Measurements from ENCODE around the gene VIM. TPM values are rescaled to one million over a fixed set of nuclear protein-coding genes. Genes with fewer than 3 reads are reported as not detected.

VIM gene
- total RNA-seq, 1 experiment from 2014 or later = 50.4 TPM

DNA sequence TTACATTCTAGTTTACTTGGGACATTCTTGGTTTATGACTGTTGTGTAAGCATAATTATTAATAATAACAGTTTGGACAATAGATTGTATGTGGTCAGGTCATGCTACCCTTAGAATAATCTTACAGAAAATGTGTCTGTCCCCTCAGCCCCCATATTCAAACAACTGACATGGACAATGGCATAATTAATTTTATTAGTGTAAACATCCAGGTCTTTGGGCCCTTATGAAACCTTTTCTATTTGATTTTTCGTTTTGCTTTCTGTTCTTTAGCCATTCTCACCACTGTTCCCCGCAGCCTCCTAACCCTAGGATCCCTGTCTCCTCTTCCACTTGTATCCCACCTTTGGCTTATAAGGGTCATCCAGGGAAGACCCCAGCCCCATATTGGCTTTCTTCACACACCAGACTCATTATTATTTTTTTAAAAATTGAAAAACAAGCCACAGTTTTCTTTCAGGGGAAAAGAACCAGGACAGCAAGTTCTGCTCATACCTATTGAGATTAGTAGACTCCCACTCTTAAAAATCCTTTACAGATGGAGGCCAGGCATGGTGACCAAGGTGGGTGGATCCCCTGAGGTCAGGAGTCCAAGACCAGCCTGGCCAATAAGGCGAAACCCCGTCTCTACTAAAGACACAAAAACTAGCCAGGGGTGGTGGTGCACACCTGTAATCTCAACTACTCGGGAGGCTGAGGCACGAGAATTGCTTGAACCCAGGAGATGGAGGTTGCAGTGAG lies 11.5 kb downstream of the VIM start:
- Histone ChIP-seq H3K4me3 (ENCODE audit: low read depth, low read length) (no peak overlapping the region), H3K36me3 (ENCODE audit: control insufficient read depth, insufficient read depth, low read length) (no peaks in the 10 kb centered on the region), H3K27me3 (replicated peaks; ENCODE audit: control insufficient read depth, insufficient read depth, low read length) (no peaks in the 10 kb centered on the region), H3K4me1 (no peaks in the 10 kb centered on the region), H3K9me3 (no peaks in the 10 kb centered on the region)
- TF ChIP-seq, protein P1, sequence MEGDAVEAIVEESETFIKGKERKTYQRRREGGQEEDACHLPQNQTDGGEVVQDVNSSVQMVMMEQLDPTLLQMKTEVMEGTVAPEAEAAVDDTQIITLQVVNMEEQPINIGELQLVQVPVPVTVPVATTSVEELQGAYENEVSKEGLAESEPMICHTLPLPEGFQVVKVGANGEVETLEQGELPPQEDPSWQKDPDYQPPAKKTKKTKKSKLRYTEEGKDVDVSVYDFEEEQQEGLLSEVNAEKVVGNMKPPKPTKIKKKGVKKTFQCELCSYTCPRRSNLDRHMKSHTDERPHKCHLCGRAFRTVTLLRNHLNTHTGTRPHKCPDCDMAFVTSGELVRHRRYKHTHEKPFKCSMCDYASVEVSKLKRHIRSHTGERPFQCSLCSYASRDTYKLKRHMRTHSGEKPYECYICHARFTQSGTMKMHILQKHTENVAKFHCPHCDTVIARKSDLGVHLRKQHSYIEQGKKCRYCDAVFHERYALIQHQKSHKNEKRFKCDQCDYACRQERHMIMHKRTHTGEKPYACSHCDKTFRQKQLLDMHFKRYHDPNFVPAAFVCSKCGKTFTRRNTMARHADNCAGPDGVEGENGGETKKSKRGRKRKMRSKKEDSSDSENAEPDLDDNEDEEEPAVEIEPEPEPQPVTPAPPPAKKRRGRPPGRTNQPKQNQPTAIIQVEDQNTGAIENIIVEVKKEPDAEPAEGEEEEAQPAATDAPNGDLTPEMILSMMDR (IDR thresholded peaks at IDR 0.05; ENCODE audit: insufficient read depth in 1 of 2, low read depth in 1 of 2, low read length in 1 of 2, severe bottlenecking in 1 of 2, unreplicated experiment in 1 of 2) = no peak
- Mint-ChIP-seq H3K27me3 (ENCODE audit: insufficient read depth, unreplicated experiment) (no peaks in the 10 kb centered on the region), H3K27ac (ENCODE audit: unreplicated experiment) (no peak overlapping the region), H3K4me3 (ENCODE audit: unreplicated experiment) (no peak overlapping the region), H3K4me1 (ENCODE audit: low read depth, unreplicated experiment) (no peaks in the 10 kb centered on the region), H3K9me3 (ENCODE audit: unreplicated experiment) (no peaks in the 10 kb centered on the region), H3K36me3 (ENCODE audit: insufficient read depth, unreplicated experiment) (peaks cover 15% of the 10 kb centered on the region)
- intact Hi-C loops (cut with micrococcal nuclease; ENCODE audit: unreplicated experiment) = no loop called here
- DNase-seq = no peak
- POLR2A ChIA-PET = no interaction called here
- no TSS peak for BruUV-seq (replicated peaks)
- CTCF ChIA-PET = no interaction called here

DNA sequence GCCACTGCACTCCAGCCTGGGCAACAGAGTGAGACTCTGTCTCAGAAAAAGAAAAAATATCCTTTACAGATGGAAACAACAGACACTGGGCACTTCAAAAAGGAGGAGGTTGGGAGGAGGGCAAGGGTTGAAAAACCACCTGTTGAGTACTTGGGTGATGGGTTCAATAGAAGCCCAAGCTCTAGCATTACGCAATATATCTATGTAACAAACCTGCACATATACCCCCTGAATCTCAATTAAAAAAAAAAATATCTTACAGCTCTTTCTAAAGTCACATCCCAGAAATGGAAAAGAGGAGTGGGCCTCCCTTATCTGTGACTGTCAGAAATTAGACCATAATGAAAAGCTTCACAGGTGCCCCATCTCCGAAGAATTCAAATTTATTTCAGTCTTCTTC lies 12.1 kb downstream of the VIM start:
- no peak overlapping the region for H3K4me3 ChIP-seq (ENCODE audit: low read depth, low read length)
- ChIA-PET CTCF (no interaction called here), POLR2A (interaction anchor here (0.5 kb wide), 1 partner anchor 404 kb away, joined by 3 read pairs; the partner anchor contains the start of gene STAM)
- H3K4me1 ChIP-seq = no peaks in the 10 kb centered on the region
- BruUV-seq (replicated peaks) = no TSS peak
- H3K27me3 ChIP-seq (replicated peaks; ENCODE audit: control insufficient read depth, insufficient read depth, low read length) = no peaks in the 10 kb centered on the region
- no peak for DNase-seq
- intact Hi-C loops (cut with micrococcal nuclease; ENCODE audit: unreplicated experiment) = no loop called here
- peaks cover 14% of the 10 kb centered on the region for H3K36me3 Mint-ChIP-seq (ENCODE audit: insufficient read depth, unreplicated experiment)
- no peak overlapping the region for H3K4me3 Mint-ChIP-seq (ENCODE audit: unreplicated experiment)
- no peaks in the 10 kb centered on the region for H3K36me3 ChIP-seq (ENCODE audit: control insufficient read depth, insufficient read depth, low read length)
- TF ChIP-seq, protein P1 (IDR thresholded peaks at IDR 0.05; ENCODE audit: insufficient read depth in 1 of 2, low read depth in 1 of 2, low read length in 1 of 2, severe bottlenecking in 1 of 2, unreplicated experiment in 1 of 2) = no peak
- H3K27ac Mint-ChIP-seq (ENCODE audit: unreplicated experiment) = no peak overlapping the region
- no peaks in the 10 kb centered on the region for H3K9me3 Mint-ChIP-seq (ENCODE audit: unreplicated experiment)
- no peaks in the 10 kb centered on the region for H3K4me1 Mint-ChIP-seq (ENCODE audit: low read depth, unreplicated experiment)
- no peaks in the 10 kb centered on the region for H3K27me3 Mint-ChIP-seq (ENCODE audit: insufficient read depth, unreplicated experiment)
- H3K9me3 ChIP-seq = no peaks in the 10 kb centered on the region

DNA sequence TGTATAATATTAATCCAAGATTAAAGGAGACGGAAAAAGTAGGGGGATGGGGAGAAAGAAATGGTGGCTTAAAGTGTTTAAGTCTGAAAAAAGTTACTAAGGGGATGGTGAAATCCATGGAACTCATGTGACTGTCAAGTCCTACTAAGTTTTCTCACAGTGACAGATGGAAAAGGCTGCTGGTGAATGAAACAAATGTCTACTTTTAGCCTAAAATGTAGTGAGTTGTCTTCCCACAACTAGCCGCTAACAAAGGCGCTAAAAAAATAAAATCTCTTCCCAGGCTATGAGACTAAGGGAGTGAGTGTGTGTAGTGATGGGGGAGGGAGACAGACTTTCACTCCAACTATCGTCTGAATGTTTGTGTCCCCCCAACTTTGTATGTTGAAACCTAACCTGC lies 12.6 kb downstream of the VIM start:
- Histone ChIP-seq H3K27me3 (replicated peaks; ENCODE audit: control insufficient read depth, insufficient read depth, low read length) (no peaks in the 10 kb centered on the region), H3K4me3 (ENCODE audit: low read depth, low read length) (no peak overlapping the region), H3K9me3 (no peaks in the 10 kb centered on the region), H3K36me3 (ENCODE audit: control insufficient read depth, insufficient read depth, low read length) (no peaks in the 10 kb centered on the region), H3K4me1 (no peaks in the 10 kb centered on the region)
- no peak overlapping the region for H3K27ac Mint-ChIP-seq (ENCODE audit: unreplicated experiment)
- intact Hi-C loops (cut with micrococcal nuclease; ENCODE audit: unreplicated experiment) = no loop called here
- POLR2A ChIA-PET = interaction anchor here (0.5 kb wide), 1 partner anchor 403 kb away, joined by 3 read pairs; the partner anchor contains the start of gene STAM
- CTCF ChIA-PET = no interaction called here
- TF ChIP-seq, protein P1 (IDR thresholded peaks at IDR 0.05; ENCODE audit: insufficient read depth in 1 of 2, low read depth in 1 of 2, low read length in 1 of 2, severe bottlenecking in 1 of 2, unreplicated experiment in 1 of 2) = no peak
- no peaks in the 10 kb centered on the region for H3K27me3 Mint-ChIP-seq (ENCODE audit: insufficient read depth, unreplicated experiment)
- no TSS peak for BruUV-seq (replicated peaks)
- no peaks in the 10 kb centered on the region for H3K4me1 Mint-ChIP-seq (ENCODE audit: low read depth, unreplicated experiment)
- H3K4me3 Mint-ChIP-seq (ENCODE audit: unreplicated experiment) = no peak overlapping the region
- peaks cover 3% of the 10 kb centered on the region for H3K9me3 Mint-ChIP-seq (ENCODE audit: unreplicated experiment)
- peaks cover 8% of the 10 kb centered on the region for H3K36me3 Mint-ChIP-seq (ENCODE audit: insufficient read depth, unreplicated experiment)
- no peak for DNase-seq

All from Caco-2 (cell line).